Fibroblast of lung (primary cell): Measurements from ENCODE around the gene NEK2.

Experiments used
- CTCF ChIP-seq, 2 donors: IDR thresholded peaks in 1 of 2; conservative IDR thresholded peaks in 1 of 2; 1 replicate in 1 of 2; 2 replicates in 1 of 2; pipeline ENCODE4 v1.5.1; 2011 to 2012; ENCODE audit warnings: low read length in 2 of 2, control low read depth in 1 of 2, inconsistent platforms in 1 of 2, low read depth in 1 of 2, mild to moderate bottlenecking in 1 of 2
- EZH2 ChIP-seq: IDR thresholded peaks from 2 replicates; pipeline ENCODE4 v1.5.1; 2012; ENCODE audit warnings: low read length, control low read depth, mild to moderate bottlenecking; ENCODE audit errors: missing control alignments

GRCh38 chr1:211614615-211615014 is 60.8 kb downstream of the NEK2 start:
- no peak for TF ChIP-seq CTCF (conservative IDR thresholded peaks at IDR 0.05 in 1 of 2, IDR thresholded peaks at IDR 0.05 in 1 of 2; ENCODE audit: low read depth in 1 of 2, low read length in 2 of 2)
- no peak for TF ChIP-seq EZH2
